Stimulated activated CD8-positive, alpha-beta memory T cell treated with anti-CD3 and anti-CD28 coated beads, Interleukin-15, amount 100 ng/mL, for 4 hours (primary cell): ENCODE data around the gene SRCAP.

Experiments used
- DNase-seq, 2 donors: peaks; one replicate each; pipeline ENCODE4 v3.0.0-alpha.2; 2020; ENCODE audit warnings: low read depth in 2 of 2

Gene SRCAP

DNA sequence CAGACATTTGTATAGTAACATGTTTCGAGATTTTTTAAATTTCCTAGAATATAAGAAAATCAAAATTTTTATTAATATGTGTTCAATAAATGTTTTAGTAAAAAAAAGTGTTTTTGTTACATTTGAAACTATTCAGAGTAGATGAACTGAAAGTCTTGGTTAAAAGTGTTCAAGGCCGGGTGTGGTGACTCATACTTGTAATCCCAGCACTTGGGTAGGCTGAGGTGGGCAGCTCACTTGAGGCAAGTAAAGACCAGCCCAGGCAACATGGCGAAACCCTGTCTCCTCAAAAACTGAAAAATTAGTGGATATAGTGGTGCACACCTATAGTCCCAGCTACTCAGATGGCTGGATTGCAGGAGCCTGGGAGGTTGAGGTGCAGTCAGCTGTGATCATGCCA lies 32.4 kb downstream of the SRCAP start:
- DNase-seq: no peak

DNA sequence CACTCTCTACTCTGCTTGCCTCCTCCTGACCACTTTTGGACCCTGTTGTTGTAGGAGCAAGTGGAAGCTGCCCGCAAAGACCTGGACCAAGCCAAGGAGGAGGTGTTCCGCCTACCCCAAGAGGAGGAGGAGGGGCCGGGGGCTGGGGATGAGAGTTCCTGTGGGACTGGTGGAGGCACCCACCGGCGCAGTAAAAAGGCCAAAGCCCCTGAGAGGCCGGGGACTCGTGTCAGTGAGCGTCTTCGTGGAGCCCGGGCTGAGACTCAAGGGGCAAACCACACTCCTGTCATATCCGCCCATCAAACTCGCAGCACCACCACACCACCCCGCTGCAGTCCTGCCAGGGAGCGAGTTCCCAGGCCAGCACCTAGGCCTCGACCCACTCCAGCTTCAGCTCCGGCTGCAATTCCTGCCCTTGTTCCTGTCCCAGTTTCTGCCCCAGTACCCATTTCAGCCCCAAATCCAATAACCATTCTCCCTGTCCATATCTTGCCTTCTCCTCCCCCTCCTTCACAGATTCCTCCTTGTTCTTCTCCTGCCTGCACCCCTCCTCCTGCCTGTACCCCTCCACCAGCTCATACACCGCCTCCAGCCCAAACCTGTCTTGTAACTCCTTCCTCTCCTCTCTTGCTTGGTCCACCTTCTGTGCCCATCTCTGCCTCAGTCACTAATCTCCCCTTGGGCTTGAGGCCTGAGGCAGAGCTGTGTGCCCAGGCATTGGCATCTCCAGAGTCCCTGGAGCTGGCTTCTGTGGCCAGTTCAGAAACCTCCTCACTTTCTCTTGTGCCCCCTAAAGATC lies 38.2 kb downstream of the SRCAP start:
- DNase-seq: no peak

DNA sequence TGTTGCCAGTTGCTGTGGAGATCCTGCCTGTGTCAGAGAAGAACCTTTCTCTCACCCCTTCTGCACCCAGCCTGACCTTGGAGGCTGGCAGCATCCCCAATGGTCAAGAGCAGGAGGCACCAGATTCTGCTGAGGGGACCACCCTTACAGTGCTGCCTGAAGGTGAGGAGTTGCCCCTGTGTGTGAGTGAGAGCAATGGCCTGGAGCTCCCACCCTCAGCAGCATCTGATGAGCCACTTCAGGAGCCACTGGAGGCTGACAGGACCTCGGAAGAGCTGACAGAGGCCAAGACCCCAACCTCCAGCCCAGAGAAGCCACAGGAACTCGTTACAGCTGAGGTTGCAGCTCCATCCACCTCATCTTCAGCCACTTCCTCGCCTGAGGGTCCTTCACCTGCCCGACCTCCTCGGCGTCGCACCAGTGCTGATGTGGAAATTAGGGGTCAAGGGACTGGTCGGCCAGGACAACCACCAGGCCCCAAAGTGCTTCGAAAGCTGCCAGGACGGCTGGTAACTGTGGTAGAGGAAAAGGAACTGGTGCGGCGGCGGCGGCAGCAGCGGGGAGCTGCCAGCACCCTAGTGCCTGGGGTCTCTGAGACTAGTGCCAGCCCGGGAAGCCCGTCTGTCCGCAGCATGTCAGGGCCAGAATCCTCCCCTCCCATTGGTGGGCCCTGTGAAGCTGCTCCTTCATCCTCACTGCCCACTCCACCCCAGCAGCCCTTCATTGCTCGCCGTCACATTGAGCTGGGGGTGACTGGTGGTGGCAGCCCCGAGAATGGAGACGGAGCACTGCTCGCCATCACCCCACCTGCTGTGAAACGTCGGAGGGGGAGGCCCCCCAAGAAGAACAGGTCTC lies 39.0 kb downstream of the SRCAP start:
- no peak for DNase-seq

DNA sequence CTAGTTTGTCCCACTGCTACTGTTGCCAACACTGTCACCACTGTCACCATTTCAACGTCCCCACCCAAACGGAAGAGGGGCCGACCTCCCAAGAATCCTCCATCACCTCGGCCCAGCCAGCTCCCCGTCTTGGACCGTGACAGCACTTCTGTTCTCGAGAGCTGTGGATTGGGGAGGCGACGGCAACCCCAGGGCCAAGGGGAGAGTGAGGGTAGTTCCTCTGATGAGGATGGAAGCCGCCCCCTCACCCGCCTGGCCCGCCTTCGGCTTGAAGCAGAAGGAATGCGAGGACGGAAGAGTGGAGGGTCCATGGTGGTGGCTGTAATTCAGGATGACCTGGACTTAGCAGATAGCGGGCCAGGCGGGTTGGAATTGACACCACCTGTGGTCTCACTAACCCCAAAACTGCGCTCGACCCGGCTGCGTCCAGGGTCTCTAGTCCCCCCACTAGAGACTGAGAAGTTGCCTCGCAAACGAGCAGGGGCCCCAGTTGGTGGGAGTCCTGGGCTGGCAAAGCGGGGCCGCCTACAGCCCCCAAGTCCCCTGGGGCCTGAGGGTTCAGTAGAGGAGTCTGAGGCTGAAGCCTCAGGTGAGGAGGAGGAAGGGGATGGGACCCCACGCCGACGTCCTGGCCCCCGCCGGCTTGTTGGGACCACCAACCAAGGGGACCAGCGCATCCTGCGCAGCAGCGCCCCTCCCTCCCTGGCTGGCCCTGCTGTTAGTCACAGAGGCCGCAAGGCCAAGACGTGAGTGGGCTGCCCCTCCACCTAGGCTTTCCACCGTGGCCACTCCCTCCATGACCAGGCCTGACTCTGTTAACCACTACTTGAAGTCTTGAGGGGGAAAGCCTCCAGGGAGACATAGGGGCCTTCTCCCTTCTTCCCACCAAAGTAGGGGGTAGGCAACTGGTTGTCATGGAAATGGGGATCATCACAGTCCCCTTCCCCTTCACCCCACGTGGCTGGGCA lies 40.3 kb downstream of the SRCAP start:
- DNase-seq: no peak

DNA sequence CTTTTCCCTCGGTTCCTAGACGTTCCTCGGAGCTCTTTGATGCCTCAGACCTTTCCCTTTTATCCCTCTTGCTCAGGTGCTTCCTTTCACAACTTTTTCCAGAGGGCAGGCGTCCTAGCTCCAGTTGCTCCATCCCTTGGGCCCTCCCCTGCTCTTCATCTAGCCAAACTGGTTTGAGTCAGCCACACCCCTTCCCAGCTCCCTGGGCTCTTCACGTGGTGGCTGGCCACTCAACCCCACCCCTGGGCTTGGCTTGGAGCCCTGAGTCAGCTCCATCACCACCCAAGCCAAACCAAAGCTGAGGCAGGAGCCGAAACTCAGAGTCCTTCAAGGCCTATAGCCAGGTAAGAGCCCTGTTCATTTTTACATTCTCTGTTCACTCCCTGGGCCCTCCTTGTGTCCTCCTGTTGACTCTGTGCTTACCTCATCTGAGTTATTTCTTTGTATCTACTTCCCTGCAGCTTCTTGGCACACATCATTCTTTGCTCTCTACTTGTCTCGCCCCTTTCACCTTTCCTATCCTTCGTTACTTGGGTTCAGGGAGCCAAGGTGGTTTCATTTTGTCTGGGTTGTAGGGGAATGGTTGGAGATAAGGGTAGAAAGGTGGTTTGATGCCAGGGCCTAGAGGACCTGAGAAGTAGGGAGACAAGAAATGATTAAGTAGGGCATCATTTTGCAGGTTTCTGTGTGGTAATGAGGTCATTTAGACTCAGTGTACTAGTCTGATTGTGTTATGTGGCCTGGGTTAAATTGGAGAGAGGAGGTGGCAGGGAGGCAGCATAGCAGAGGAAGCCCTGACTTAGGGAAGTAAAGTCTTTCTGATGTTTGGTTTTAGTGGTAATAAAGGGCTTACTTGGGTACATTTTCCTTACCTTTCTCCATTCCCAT lies 41.6 kb downstream of the SRCAP start:
- DNase-seq: no peak

DNA sequence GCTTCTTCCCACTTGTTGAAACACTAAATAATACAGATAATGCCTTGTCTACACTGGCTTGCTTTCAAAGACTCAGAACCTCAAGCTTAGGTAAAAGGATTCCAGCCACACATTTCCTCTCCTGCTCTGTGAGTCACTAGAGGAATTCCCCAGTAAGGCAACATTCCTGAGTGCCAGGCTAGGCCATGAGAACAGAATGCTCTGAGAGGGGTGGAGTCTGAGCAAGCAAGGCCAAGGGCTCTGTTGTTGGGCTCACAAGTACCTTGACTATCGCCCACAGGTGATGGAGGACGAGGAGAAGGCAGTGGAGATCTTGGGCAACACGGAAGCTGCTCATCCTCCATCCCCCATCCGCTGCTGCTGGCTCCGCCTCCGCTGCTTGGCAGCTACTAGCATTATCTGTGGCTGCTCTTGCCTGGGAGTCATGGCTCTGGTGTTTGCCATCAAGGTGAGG lies 42.5 kb downstream of the SRCAP start:
- no peak for DNase-seq

DNA sequence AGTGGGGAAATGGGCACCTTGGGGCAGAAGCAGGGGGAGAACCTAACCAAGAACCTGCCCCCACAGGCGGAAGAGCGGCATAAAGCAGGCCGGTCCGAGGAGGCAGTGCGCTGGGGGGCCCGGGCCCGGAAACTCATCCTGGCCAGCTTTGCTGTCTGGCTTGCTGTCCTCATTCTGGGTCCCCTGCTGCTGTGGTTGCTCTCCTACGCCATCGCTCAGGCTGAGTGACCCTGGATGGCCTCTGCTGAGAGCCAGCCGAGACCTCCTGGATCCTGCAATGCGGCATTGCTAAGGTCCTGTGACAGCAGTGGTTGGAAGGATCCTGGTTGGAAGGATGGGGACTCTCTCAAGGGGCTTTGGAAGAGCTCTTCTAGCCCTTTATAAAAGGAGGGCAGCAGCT lies 44.7 kb downstream of the SRCAP start:
- no peak for DNase-seq

DNA sequence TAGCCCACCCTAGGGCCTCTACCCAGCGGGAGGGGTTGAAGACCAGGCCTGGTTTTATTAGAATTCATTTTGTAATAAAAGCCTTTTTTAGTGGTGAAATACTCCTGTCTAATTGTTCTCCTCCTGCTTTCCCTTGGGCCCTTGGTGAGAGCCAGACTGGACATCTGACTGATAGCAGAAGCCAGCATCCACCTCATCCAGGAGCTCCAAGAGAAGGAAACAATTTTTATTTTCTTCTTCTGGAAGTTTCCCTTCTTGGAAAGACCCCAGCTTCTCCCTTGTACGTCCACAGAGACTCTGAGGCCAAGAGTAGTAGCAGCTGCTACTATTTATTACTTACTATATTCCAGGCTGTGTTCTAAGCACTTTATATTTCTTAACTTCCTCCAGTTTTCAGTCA lies 45.2 kb downstream of the SRCAP start:
- no peak for DNase-seq

DNA sequence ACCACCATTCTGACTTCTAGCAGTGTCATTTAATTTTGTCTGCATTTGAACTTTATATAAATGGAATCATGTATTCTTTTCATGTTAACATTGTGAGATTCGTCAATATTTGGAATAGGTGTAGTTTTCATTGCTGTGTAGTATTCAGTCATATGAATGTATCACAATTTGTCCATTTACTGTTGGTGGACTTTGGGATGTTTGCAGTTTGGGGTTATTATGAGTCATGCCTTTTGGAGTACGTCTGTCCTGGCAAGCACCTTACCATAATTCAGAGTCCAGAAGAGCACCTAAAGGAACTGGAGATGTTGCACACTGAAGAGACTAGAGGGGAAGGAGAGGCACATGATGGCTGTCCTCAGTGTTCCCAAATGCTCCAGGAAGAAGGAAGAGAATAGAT lies 46.1 kb downstream of the SRCAP start:
- DNase-seq: no peak

DNA sequence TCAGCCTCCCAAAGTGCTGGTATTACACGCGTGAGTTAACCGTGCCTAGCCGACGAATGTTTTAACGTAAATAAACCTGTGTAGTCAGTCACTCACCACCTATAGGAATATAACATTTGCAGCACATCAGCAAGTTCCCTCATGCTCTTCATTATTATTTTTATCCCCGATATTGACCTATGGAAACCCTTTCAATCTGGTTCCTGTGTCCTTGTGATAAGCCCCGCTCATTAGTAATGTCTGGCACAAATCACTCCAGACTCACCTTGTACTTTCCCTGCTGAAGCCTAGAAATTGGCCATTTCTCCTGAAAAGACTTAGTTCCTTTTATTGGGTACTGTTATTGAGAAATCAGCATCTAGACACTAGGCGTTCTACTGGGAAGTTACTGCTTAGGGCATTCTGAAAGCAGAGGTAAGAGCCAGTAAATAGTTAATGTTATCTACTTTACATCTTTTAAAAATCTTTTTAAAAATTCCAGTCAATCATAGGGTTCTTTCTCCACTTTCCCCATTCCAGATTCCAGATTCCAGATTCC lies 47.7 kb downstream of the SRCAP start:
- DNase-seq: no peak

DNA sequence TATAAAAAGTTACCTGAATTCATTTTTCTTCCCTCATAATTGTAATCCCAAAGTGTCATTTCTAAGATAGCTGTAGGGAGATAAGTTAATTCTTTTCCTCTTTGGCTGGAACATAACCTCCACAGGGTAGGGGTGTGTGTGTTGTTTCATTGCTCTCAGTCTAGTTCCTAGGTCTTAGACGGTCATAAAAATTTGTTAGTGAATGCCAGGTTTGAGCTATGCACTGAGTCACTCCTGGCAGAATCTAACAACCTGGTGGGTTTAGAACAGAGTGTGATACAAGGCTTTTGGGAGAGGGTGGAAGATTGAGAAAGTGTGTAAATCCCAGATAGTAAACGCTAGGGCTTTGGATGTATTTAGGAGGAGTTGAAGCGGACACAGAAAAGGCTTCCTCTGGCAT lies 48.4 kb downstream of the SRCAP start:
- DNase-seq: no peak

DNA sequence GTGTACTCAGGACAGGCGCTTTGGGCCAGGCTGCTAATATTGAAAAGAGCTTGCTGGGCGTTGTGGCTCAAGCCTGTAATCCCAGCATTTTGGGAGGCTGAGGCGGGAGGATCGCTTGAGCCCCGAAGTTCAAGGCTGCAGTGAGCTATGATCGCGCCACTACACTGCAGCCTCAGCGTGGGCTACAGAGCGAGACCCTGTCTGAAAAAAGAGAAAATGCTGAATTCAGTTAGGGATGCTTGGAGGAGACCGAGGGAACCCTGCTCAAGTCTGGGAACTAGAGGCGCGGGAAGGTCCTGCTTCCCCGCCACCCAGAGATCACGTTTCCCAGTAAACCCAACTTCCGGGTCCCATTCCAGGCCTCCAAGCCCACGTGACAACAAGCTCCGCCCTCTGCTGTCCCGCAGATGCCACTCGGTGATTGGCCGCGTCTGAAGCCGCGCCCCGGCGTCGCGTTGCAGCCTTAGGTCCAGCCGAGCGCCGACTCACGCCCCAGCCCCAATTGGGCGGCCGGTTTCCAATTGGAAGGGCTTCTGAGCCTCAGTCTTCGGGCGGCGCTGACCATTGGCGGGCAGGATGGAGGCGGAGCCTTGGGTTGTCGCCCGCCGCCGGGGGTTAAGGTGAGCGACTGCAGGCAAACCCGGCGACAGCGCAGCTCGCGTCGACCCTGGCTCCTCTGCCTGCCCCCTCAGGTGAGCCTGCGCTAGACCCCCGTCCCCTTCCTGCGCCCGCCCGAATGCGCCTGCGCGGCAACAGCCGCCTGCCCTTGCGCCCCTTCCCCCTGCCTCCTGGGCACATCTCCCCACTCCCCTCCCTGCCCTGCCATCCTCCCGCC lies 49.0 kb downstream of the SRCAP start, which contains the start of gene PHKG2:
Gene PHKG2 (plus strand): TSS at position 627 of the 835 bp plus-strand sequence. CDS start 396 bp downstream, outside the sequence.
- DNase-seq: peak; percentile 84 to 85

DNA sequence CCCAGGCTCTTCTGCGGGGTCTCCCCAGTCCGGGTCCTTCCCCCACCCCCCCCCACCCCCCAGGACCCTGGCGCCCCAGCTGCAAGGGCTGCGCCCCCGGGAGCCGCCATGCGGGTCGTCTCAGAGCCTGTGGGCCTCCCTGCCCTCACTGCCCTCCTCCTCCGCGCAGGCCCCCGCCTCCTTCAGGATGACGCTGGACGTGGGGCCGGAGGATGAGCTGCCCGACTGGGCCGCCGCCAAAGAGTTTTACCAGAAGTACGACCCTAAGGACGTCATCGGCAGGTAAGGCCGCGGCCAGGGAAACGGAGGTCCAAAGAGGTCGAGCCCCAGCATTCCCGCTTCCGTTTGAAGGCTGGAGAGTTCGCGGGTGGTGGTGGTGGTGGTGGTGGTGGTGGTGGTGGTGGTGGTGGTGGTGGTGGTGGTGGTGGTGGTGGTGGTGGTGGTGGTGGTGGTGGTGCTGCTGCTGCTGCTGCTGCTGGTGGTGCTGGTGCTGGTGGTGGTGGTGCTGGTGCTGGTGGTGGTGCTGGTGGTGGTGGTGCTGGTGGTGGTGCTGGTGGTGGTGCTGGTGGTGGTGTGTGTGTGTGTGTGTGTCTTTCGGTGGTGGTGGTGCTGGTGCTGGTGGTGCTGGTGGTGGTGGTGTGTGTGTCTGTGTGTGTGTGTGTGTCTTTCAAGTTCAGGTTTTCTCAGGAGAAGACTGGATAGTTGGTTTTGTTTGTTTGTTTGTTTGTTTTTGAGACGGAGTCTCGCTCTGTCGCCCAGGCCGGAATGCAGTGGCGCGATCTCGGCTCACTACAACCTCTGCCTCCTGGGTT lies 49.9 kb downstream of the SRCAP start:
- peak in 1 of 2 donors; percentile 10 for DNase-seq

DNA sequence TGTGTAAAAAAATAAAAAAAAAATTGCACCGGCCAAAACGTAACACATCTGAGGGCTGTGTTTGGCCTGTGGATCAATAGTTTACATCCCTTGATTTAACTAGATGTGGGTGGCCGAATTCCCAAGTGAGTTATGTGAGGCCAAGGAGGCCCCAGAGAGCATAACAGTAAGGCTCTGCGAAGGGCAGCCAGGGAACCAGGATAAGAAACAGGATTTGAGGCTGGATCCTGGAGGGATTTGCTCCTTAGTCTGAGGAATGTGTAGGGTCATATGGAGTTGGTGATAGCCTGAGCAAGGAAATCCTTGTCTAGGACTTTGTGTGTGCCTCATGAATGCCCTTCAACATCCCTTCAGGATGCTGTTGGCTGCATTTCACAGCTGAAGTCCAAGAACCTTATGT lies 51.2 kb downstream of the SRCAP start:
- DNase-seq: no peak

DNA sequence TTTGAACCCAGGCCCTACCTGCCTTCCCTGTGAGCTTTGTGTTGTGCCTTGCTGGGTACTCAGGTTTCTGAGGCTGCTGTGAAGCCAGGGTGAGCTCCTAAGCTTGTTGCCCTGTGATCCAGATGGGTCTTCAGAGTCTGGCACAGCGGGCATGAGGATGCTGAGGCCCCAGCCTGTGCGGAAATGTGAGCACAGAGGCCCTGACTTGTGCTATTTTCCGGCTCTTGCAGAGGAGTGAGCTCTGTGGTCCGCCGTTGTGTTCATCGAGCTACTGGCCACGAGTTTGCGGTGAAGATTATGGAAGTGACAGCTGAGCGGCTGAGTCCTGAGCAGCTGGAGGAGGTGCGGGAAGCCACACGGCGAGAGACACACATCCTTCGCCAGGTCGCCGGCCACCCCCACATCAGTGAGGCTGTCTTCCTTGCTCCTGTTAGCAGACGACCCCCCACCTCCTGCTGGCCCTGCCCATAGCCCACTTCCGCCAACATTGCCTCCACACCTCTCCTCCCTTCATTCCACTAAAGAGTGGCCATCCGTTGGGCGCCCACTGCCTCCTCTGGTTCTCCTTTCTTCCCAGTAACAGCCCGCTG lies 52.0 kb downstream of the SRCAP start:
- no peak for DNase-seq

DNA sequence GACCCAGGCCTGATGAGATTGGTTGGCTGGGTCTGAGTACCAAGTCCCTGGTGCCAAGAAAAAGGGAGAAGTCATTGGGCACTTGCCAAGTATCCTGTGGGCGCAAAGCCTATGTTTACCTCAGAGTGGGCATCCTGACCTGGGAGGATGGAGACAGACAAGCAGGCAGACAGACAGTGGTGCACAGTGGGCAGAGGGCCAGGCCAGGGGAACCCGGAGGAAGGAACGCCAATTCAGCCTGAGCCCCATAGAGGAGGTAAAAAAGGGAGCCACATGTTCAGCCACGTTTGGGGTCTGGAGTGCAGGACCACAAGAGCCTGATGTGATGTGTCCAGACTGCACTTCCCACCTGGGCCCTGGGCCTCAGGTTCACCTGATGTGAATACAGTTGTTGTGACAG lies 54.6 kb downstream of the SRCAP start:
- DNase-seq: no peak

DNA sequence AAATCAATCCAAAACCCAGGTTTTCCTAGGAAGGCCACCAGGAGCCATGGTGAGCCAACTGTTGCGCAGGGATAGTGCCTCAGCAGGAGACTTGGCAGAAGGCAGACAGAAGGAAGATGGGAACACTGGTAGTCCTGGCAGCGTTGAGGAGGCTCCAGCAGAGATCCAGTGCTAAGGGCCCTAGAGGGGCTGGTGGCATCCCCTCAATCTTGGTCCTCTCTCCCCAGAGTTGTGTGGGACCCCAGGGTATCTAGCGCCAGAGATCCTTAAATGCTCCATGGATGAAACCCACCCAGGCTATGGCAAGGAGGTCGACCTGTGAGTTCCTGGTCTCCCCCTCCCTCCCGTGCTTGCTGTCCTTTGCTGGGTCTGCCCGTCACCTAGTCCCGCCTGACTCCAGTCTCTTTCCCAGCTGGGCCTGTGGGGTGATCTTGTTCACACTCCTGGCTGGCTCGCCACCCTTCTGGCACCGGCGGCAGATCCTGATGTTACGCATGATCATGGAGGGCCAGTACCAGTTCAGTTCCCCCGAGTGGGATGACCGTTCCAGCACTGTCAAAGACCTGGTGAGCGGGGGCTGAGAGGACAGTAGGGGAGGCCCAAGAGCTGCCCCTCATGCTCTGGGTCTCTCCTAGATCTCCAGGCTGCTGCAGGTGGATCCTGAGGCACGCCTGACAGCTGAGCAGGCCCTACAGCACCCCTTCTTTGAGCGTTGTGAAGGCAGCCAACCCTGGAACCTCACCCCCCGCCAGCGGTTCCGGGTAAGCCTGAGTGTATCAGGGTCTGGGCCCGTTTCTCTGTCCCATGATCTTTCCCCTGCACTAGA lies 57.2 kb downstream of the SRCAP start:
- DNase-seq: no peak

DNA sequence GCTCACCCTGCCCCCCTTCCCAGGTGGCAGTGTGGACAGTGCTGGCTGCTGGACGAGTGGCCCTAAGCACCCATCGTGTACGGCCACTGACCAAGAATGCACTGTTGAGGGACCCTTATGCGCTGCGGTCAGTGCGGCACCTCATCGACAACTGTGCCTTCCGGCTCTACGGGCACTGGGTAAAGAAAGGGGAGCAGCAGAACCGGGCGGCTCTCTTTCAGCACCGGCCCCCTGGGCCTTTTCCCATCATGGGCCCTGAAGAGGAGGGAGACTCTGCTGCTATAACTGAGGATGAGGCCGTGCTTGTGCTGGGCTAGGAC lies 57.8 kb downstream of the SRCAP start:
- no peak for DNase-seq
